Measurements from ENCODE around the gene CMTM6. TPM values are rescaled to one million over a fixed set of nuclear protein-coding genes. Genes with fewer than 3 reads are reported as not detected.
A peak's percentile ranks its signal among the peaks of the same experiment; 100 is the strongest.
"Not testable (repeated sequence)": the region's sequence is repeated elsewhere in the genome, so short reads cannot be mapped to it uniquely, and the experiment has no call there.

The CMTM6 gene
- total RNA-seq, 1 donor from 2014 or later = 54.0 TPM

DNA sequence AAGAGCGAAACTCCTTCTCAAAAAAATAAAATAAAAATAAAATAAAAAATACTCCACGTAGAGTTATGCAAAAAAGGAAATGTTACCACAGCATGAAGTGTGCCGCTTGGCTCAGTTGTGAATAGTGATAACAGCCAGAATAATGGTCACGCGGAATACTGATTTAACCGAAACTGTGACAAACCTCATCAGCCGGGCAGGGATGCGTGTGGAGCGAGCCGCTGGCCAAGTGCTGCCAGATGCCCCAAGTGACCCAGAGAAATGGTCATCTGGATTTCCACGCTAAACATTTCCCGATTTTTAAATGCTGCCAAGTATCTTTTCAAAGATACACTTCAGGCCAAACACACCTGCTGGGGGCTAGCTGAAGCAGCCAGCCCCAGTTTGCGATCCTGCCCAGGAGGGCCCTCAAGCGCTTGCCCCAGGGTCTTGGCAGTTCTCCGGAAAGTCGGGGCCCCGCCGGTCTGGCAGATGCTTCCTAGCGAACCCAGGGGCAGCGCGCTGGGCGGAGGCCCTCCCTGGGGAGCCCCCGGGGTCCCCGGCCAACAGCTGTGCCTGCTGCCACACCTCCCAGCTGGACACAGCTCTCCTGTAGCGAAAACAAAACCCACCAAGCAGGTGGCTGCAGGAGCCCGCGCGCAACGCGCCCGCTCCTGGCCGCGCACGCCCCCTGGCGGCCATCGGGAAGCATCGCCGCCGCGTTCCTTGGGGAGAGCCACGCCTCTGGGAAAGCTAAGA is 35.1 kb downstream of the CMTM6 start:
- Mint-ChIP-seq H3K4me3 (ENCODE audit: unreplicated experiment) (no peak overlapping the region), H3K27me3 (ENCODE audit: low read depth) (no peaks in the 10 kb centered on the region), H3K36me3 (ENCODE audit: low read depth) (peaks cover 5% of the 10 kb centered on the region), H3K4me1 (ENCODE audit: low read depth) (peaks cover 23% of the 10 kb centered on the region), H3K9me3 (ENCODE audit: low read depth) (no peaks in the 10 kb centered on the region), H3K27ac (ENCODE audit: unreplicated experiment) (no peak overlapping the region)
- DNase-seq (ENCODE audit: low spot score) = no peak
- TF ChIP-seq, protein P1, sequence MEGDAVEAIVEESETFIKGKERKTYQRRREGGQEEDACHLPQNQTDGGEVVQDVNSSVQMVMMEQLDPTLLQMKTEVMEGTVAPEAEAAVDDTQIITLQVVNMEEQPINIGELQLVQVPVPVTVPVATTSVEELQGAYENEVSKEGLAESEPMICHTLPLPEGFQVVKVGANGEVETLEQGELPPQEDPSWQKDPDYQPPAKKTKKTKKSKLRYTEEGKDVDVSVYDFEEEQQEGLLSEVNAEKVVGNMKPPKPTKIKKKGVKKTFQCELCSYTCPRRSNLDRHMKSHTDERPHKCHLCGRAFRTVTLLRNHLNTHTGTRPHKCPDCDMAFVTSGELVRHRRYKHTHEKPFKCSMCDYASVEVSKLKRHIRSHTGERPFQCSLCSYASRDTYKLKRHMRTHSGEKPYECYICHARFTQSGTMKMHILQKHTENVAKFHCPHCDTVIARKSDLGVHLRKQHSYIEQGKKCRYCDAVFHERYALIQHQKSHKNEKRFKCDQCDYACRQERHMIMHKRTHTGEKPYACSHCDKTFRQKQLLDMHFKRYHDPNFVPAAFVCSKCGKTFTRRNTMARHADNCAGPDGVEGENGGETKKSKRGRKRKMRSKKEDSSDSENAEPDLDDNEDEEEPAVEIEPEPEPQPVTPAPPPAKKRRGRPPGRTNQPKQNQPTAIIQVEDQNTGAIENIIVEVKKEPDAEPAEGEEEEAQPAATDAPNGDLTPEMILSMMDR (IDR thresholded peaks at IDR 0.05) = peak; percentile 98

DNA sequence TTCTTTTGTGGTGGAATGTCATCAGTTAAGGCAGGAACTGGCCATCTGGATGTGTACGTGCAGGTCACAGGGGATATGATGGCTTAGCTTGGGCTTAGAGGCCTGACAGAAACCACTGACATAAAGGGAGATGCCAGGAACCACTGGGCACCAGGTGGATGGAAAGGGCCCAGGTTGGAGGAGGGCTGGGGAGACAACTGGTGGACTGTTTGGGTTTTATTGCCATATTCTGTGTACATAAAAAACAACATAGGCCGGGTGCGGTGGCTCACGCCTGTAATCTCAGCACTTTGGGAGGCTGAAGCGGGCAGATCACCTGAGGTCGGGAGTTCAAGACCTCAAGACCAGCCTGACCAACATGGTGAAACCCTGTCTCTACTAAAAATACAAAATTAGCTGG is 35.8 kb downstream of the CMTM6 start:
- not testable (repeated sequence) for H3K4me3 Mint-ChIP-seq (ENCODE audit: unreplicated experiment); H3K27me3 Mint-ChIP-seq (ENCODE audit: low read depth); DNase-seq (ENCODE audit: low spot score); H3K27ac Mint-ChIP-seq (ENCODE audit: unreplicated experiment); H3K9me3 Mint-ChIP-seq (ENCODE audit: low read depth); H3K36me3 Mint-ChIP-seq (ENCODE audit: low read depth)
- peaks cover 23% of the 10 kb centered on the region for H3K4me1 Mint-ChIP-seq (ENCODE audit: low read depth)

DNA sequence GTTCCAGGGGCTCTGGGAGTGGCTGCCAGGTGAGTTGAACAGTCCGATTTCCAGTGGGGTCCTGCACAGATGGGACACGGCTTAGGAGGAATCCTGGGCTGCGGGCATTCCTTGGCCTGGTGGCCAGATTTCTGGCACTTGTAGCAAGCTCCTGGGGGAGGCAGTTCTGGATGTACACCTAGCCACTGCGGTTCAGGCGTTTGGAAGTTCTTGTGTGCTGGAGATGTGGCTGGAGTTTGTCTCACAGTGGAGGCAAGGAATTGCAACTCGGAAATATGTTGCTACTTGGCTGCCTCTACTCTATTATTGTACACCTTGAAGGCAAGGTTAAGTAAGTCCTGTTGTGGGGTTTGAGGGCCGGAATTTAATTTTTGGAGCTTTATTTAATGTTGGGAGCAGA is 37.9 kb downstream of the CMTM6 start:
- H3K9me3 Mint-ChIP-seq (ENCODE audit: low read depth); H3K27ac Mint-ChIP-seq (ENCODE audit: unreplicated experiment); H3K4me3 Mint-ChIP-seq (ENCODE audit: unreplicated experiment); H3K36me3 Mint-ChIP-seq (ENCODE audit: low read depth); DNase-seq (ENCODE audit: low spot score); H3K27me3 Mint-ChIP-seq (ENCODE audit: low read depth): not testable (repeated sequence)
- H3K4me1 Mint-ChIP-seq (ENCODE audit: low read depth) = peaks cover 13% of the 10 kb centered on the region

DNA sequence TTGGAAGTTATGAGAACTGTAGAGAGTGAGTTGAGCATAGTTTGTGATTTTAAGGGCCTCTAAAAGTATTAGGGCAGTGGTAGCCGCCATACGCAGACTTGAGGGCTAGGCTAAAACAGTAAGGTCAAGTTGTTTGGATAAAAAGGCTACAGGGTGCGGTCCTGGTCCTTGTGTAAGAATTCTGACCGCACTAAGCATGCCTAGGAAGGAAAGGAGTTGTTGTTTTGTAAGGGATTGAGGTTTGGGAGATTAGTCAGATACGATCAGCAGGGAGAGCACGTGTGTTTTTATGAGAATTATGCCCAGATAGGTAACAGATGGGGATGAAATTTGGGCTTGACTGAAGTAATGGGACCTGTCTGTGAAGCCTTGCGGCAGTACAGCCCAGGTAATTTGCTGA is 39.2 kb downstream of the CMTM6 start:
- not testable (repeated sequence) for H3K36me3 Mint-ChIP-seq (ENCODE audit: low read depth); H3K4me3 Mint-ChIP-seq (ENCODE audit: unreplicated experiment); H3K27me3 Mint-ChIP-seq (ENCODE audit: low read depth); H3K4me1 Mint-ChIP-seq (ENCODE audit: low read depth); H3K27ac Mint-ChIP-seq (ENCODE audit: unreplicated experiment); H3K9me3 Mint-ChIP-seq (ENCODE audit: low read depth); DNase-seq (ENCODE audit: low spot score)

DNA sequence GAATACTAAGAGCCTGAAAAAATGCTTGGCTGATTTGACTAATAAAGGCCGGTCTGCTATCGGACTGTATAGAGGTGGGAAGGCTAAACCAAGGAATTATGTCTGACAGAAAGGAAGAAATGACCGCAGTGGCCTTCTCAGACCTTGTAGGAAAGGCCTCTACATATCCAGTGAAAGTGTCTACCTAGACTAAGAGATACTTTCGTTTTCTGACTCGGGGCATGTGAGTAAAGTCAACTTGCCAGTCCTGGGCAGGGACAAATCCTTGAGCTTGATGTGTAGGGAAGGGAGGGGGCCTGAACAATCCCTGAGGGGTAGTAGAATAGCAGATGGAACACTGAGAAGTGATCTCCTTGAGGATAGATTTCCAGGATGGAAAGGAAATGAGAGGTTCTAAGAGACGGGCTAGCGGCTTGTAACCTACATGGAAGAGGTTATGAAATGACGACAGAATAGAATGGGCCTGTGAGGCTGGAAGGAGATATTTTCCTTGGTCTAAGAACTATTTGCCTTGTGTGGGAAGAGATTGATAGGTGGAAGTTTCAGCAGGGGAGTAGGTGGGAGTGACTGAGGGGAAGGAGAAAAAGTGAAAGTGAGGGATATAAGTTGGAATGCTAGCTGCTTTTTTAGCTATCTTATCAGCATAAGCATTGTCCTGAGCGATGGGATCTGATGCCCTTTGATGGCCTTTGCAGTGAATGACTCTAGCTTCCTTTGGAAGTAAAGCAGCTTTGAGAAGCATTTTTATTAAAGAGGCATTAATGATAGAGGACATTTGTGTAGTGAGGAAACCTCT is 40.3 kb downstream of the CMTM6 start:
- not testable (repeated sequence) for H3K9me3 Mint-ChIP-seq (ENCODE audit: low read depth); DNase-seq (ENCODE audit: low spot score); H3K27ac Mint-ChIP-seq (ENCODE audit: unreplicated experiment)

DNA sequence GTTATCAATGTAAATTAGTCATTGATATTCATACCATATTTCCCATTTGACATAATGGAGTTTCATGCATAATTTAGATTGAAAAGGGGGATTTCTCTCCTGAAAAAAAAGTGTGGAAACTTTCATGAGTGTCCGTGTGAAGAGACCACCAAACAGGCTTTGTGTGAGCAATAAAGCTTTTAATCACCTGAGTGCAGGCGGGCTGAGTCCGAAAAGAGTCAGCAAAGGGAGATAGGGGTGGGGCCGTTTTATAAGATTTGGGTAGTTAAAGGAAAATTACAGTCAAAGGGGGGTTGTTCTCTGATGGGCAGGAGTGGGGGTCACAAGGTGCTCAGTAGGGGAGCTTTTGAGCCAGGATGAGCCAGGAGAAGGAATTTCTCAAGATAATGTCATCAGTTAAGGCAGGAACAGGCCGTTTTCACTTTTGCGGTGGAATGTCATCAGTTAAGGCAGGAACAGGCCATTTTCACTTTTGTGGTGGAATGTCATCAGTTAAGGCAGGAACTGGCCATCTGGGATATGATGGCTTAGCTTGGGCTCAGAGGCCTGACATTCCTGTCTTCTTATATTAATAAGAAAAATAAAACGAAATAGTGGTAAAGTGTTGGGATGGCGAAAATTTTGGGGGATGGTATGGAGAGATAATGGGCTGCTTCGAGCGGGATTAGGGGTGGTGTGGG is 41.7 kb downstream of the CMTM6 start:
- not testable (repeated sequence) for H3K9me3 Mint-ChIP-seq (ENCODE audit: low read depth); H3K27me3 Mint-ChIP-seq (ENCODE audit: low read depth); H3K4me1 Mint-ChIP-seq (ENCODE audit: low read depth); H3K27ac Mint-ChIP-seq (ENCODE audit: unreplicated experiment); DNase-seq (ENCODE audit: low spot score); H3K4me3 Mint-ChIP-seq (ENCODE audit: unreplicated experiment); H3K36me3 Mint-ChIP-seq (ENCODE audit: low read depth)

More for the DNA sequence above, 40.3 kb downstream of the CMTM6 start:
- H3K4me1 Mint-ChIP-seq (ENCODE audit: low read depth); H3K36me3 Mint-ChIP-seq (ENCODE audit: low read depth); H3K4me3 Mint-ChIP-seq (ENCODE audit: unreplicated experiment); H3K27me3 Mint-ChIP-seq (ENCODE audit: low read depth): not testable (repeated sequence)

DNA sequence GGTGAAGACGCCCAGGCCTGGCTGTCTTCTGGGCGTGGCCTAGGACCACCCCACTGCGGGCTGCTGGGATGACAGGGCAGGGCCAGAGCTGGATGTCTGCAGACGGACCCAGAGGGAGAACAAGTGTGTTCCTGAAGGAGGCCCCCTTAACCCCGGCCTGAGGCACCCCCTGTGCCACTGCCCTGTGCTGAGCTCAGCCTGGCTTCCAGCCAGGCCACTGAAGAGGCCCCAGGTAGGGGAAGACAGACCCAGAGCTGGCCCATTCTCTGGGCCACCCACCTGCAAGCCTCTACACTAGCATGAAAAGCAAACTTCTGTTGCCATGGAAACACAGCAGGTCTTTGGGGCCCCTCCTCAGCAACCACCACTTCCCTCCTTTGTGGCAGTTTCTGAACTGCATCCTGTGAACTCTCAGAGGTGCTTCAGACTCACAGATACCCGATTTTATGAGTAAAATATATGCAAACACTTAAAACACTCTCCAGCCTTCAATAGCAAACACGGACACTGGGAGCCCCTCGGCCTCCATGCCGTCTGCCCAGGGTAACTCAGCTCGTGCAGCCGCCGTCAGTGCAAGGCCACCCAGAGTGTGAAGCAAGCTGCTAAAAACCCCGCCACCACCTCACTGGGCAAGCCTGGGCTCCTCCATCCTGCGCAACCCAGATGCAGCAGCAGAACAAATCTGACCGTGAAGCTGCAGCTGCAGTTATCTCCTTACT is 42.5 kb downstream of the CMTM6 start:
- H3K4me3 Mint-ChIP-seq (ENCODE audit: unreplicated experiment) = no peak overlapping the region
- TF ChIP-seq, protein P1 (IDR thresholded peaks at IDR 0.05) = no peak
- H3K9me3 Mint-ChIP-seq (ENCODE audit: low read depth) = no peaks in the 10 kb centered on the region
- DNase-seq (ENCODE audit: low spot score) = no peak
- no peak overlapping the region for H3K27ac Mint-ChIP-seq (ENCODE audit: unreplicated experiment)
- peaks cover 1% of the 10 kb centered on the region for H3K36me3 Mint-ChIP-seq (ENCODE audit: low read depth)
- no peaks in the 10 kb centered on the region for H3K4me1 Mint-ChIP-seq (ENCODE audit: low read depth)
- H3K27me3 Mint-ChIP-seq (ENCODE audit: low read depth) = no peaks in the 10 kb centered on the region
